ENCODE data around the gene AKT3.

AKT3 gene

DNA sequence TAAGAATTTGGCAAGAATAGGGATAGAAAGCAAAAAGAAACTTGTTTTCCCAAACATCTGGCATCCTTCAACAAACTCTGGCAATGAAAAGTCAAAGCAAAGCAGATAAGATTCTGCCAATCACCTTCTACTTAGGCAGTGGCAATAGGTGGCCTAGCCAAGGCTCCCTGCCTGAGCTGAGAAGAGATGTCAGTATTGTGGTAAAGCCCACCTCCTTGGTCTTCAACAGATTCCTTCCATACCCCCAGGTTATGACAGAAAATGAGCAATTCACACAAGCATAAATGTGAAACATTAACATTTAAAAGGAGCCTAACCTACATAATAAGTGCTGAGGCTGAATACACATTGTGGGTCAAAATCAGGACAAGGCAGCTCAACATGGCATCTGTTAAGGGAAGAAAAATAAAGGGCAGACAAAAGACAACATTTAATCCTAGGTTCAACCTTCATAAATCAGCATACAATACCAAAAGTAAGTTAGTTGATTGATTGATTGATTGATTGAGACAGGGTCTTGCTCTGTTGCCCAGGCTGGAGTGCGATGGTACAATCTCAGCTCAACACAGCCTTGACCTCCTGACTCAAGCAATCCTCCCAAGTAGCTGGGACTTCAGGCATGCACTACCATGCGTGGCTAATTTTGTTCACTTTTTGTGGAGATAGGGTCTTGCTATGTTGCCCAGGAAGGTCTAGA lies 123.1 kb downstream of the AKT3 start:
- no peak for DNase-seq (ENCODE audit: extremely low read depth, low read depth)
- TF ChIP-seq, protein P1, sequence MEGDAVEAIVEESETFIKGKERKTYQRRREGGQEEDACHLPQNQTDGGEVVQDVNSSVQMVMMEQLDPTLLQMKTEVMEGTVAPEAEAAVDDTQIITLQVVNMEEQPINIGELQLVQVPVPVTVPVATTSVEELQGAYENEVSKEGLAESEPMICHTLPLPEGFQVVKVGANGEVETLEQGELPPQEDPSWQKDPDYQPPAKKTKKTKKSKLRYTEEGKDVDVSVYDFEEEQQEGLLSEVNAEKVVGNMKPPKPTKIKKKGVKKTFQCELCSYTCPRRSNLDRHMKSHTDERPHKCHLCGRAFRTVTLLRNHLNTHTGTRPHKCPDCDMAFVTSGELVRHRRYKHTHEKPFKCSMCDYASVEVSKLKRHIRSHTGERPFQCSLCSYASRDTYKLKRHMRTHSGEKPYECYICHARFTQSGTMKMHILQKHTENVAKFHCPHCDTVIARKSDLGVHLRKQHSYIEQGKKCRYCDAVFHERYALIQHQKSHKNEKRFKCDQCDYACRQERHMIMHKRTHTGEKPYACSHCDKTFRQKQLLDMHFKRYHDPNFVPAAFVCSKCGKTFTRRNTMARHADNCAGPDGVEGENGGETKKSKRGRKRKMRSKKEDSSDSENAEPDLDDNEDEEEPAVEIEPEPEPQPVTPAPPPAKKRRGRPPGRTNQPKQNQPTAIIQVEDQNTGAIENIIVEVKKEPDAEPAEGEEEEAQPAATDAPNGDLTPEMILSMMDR (IDR thresholded peaks at IDR 0.05; ENCODE audit: low read depth, low read length) = no peak

DNA sequence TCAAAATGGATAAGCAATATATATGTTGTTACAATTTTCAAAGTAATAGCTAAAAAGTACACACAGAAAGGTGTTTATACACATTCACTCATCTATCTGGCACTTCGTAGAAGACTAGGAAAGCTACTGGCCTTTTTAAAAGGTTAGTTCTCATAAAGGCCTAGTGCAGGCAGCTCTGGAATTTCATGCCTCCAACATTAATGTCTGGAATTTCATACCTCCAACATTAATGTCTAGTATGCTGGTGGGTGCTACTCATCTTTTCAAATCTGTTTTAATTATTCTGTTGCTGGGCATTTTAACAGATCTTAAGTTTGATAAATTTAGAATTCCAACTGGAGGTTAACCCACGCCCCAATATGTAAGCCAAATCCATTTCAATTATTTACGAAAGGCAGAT lies 124.2 kb downstream of the AKT3 start:
- DNase-seq (ENCODE audit: extremely low read depth, low read depth) = no peak
- TF ChIP-seq, protein P1 (IDR thresholded peaks at IDR 0.05; ENCODE audit: low read depth, low read length) = no peak

DNA sequence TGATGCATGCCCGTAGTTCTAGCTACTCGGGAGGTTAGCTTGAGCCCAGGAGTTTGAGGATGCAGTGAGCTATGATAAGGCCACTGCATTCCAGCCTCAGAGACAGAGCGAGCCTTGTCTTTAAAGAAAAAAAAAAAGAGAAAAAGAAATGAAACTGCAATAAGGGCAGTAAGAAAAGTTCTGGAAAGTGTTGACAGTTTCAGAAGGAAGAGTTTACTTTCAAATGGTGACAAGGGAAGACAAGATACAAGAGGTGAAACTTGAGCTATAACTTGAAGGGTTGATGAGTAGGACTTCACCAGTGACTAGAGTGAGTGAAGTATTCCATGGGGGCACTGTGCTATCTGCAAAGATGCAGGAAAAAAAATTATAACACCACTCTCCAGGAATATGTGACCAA lies 125.0 kb downstream of the AKT3 start:
- no peak for DNase-seq (ENCODE audit: extremely low read depth, low read depth)
- TF ChIP-seq, protein P1 (IDR thresholded peaks at IDR 0.05; ENCODE audit: low read depth, low read length) = no peak

DNA sequence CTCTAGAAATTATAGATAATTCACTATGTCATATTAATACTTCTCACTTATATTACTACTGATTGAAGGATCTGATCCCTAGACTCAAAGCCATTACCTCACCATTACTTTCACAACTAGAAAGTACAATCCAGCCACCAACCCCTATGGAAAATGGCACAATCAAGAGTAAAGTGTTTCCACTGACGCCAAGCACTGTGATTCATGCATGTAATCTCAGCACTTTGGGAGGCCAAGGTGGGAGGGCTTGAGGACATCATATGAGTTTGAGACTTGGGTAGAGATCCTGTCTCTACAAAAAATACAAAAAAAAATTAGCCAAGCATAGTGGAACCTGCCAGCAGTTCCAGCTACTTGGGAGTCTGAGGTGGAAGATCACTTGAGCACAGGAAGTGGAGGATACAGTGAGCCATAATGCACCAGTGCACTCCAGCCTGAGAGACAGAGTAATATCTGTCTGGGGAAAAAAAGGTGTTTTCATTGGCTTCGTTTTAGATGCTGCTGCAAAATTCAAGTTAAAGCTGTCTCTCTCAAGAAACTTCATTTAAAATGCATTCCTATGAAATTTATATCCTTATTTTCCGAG lies 126.5 kb downstream of the AKT3 start:
- TF ChIP-seq, protein P1 (IDR thresholded peaks at IDR 0.05; ENCODE audit: low read depth, low read length) = no peak
- DNase-seq (ENCODE audit: extremely low read depth, low read depth) = no peak

DNA sequence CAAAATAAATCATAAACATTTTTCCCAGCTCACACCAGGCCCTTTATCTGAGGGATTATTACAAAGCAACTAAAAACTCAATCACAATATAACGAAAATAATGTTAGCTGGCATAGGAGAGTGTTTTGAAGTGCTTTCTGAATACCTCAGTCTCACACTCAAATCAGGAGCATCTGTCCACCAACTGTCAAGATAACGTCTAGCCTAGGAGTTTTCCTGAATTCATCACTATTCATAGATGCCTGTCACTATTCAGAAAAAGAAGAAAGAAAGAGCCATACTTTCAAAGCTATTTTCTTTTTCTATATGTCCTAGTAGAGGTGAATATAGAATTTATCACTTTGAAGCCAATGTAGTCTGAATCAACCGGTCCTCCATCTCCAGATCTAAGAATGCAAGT lies 127.0 kb downstream of the AKT3 start:
- TF ChIP-seq, protein P1 (IDR thresholded peaks at IDR 0.05; ENCODE audit: low read depth, low read length) = no peak
- DNase-seq (ENCODE audit: extremely low read depth, low read depth) = no peak

DNA sequence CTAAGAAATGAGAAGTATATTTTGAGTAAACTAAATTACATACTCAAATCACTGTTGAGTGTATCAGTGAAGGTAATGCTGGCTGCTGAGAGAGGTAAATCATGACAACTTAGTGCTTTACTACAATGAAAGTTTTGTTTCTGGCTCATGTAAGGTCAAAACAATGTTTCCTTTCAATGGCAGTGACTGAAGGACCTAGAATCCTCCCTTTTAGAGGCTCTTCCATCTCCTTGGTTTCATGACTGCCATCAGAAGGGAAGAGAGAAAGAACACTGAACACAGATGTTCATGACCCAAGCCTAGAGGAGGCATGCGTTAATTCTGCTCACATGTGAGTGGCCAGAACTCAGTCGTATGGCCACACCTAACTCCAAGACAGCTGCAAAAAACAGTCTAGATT lies 130.6 kb downstream of the AKT3 start:
- no peak for DNase-seq (ENCODE audit: extremely low read depth, low read depth)
- TF ChIP-seq, protein P1 (IDR thresholded peaks at IDR 0.05; ENCODE audit: low read depth, low read length) = no peak

DNA sequence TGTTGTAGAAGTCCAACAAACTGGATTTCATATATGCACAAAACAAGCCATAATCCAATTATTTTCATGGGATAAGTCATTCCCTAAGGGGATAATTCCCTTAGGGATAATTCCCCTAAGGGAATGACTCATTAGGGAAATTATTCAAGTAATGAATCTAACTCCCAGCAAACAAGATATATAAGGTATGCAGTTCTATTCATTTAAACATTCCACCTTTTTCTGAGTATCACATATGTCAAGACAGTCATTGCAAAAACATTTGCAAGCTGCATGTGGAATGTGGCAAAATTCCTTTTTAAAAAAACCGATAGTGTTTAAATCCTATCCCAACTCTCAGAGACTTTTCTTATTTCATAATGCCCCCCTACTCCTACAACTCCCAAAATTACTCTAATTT lies 131.2 kb downstream of the AKT3 start:
- TF ChIP-seq, protein P1 (IDR thresholded peaks at IDR 0.05; ENCODE audit: low read depth, low read length) = no peak
- DNase-seq (ENCODE audit: extremely low read depth, low read depth) = no peak
